K562 (cell line): Measurements from ENCODE around the gene TCFL5. TPM values are rescaled to one million over a fixed set of nuclear protein-coding genes. Genes with fewer than 3 reads are reported as not detected.
"Not testable (repeated sequence)": the region's sequence is repeated elsewhere in the genome, so short reads cannot be mapped to it uniquely, and the experiment has no call there.

ENCODE experiments used
- ATAC-seq: fragments of 200-7000 bp; cut with Tn5 transposase; 3 replicates; pipeline ENCODE4 v1.9.1; 2020; ENCODE audit warnings: moderate library complexity
- BruUV-seq: library from RNA; stranded (reverse); fragments of 400-500 nt; replicated peaks from 2 replicates; lab custom pipeline; 2021; lab: Mats Ljungman, UMichigan
- CTCF ChIA-PET: fragments of 300-600 bp; formaldehyde crosslinking; extraction: SDS; loops from one replicate; lab custom pipeline; 2021; ENCODE audit warnings: low intra/inter-chr PET ratio; lab: Yijun Ruan, JAX
- POLR2A ChIA-PET: fragments of 300-600, 350-650 bp; sonication (Branson Sonifier 250); formaldehyde crosslinking; extraction: SDS; loops from one replicate; lab custom pipeline; 2021; ENCODE audit warnings: antibody characterized with exemption, inconsistent platforms; lab: Yijun Ruan, JAX
- DNase-seq, 4 experiments: peaks; one replicate each; pipeline versions ENCODE4 v3.0.0 to v3.0.0-alpha.2; 2011 to 2018; ENCODE audit warnings: low spot score in 3 of 4, mixed read lengths in 3 of 4; ENCODE audit errors: extremely low read depth in 1 of 4
- FAIRE-seq: peaks from 2 replicates; lab custom pipeline; 2011; peaks lifted over from hg19 to GRCh38; lab: Jason Lieb, UNC
- H2AFZ ChIP-seq: 2 replicates; pipeline ENCODE4 v1.6.0; 2011; ENCODE audit warnings: low read depth, low read length, control low read depth, inconsistent platforms
- H3K27ac ChIP-seq: fragments of 200-600 bp; 3 replicates; pipeline ENCODE4 v1.8.0; 2011; ENCODE audit warnings: low read depth, mild to moderate bottlenecking, control low read depth, inconsistent platforms, low read length, moderate library complexity, mixed read lengths; ENCODE audit errors: extremely low read depth
- H3K27me3 ChIP-seq, 2 experiments: fragments of 300-600 bp in 1 of 2; 2 replicates in 1 of 2; 3 replicates in 1 of 2; pipeline versions ENCODE4 v1.6.0 to v1.8.0; 2011; ENCODE audit warnings: inconsistent platforms in 2 of 2, low read length in 2 of 2, mild to moderate bottlenecking in 1 of 2, mixed read lengths in 1 of 2, moderate library complexity in 1 of 2; ENCODE audit not compliant: control insufficient read depth in 2 of 2, insufficient read depth in 2 of 2
- H3K36me3 ChIP-seq: fragments of 300-600 bp; 3 replicates; pipeline ENCODE4 v1.8.0; 2011; ENCODE audit warnings: mild to moderate bottlenecking, low read length, inconsistent platforms; ENCODE audit not compliant: control insufficient read depth, insufficient read depth
- H3K4me1 ChIP-seq, 2 experiments: fragments of 200-600 bp in 1 of 2; replicated peaks in 1 of 2; 2 replicates in 1 of 2; 3 replicates in 1 of 2; pipeline versions ENCODE4 v1.5.1 to v1.8.0; 2011; ENCODE audit warnings: inconsistent platforms in 2 of 2, low read length in 2 of 2, mild to moderate bottlenecking in 1 of 2, mixed read lengths in 1 of 2, moderate library complexity in 1 of 2; ENCODE audit not compliant: control insufficient read depth in 2 of 2, insufficient read depth in 2 of 2
- H3K4me2 ChIP-seq: 2 replicates; pipeline ENCODE4 v1.6.1; 2011; ENCODE audit warnings: low read length, control low read depth, inconsistent platforms, mixed read lengths; ENCODE audit not compliant: insufficient read depth
- H3K4me3 ChIP-seq: fragments of 200-600 bp; sonication (generic), shearing (Covaris generic); 2 replicates; pipeline ENCODE4 v1.5.1; 2016; ENCODE audit warnings: control low read depth, inconsistent platforms
- H3K79me2 ChIP-seq: fragments of 200-600 bp; 3 replicates; pipeline ENCODE4 v1.8.0; 2011; ENCODE audit warnings: low read length, inconsistent platforms; ENCODE audit not compliant: control insufficient read depth, insufficient read depth
- H3K9ac ChIP-seq, 2 experiments: 2 replicates each; pipeline versions ENCODE4 v1.6.0 to v1.6.1; 2011; ENCODE audit warnings: low read depth in 2 of 2, low read length in 2 of 2, control low read depth in 1 of 2, inconsistent platforms in 1 of 2, mild to moderate bottlenecking in 1 of 2, mixed read lengths in 1 of 2; ENCODE audit not compliant: insufficient read depth in 1 of 2
- H3K9me1 ChIP-seq: one replicate; pipeline ENCODE4 v1.6.0; 2011; ENCODE audit warnings: inconsistent platforms, mild to moderate bottlenecking, low read length, moderate library complexity; ENCODE audit not compliant: control insufficient read depth, insufficient read depth
- H3K9me3 ChIP-seq: replicated peaks from 2 replicates; pipeline ENCODE4 v1.5.1; 2011; ENCODE audit warnings: low read depth, low read length, inconsistent platforms; ENCODE audit not compliant: control insufficient read depth, insufficient read depth
- H4K20me1 ChIP-seq: replicated peaks from 2 replicates; pipeline ENCODE4 v1.6.1; 2011; ENCODE audit warnings: low read length, inconsistent platforms, mixed read lengths; ENCODE audit not compliant: control insufficient read depth, insufficient read depth
- BHLHE40 ChIP-seq: IDR thresholded peaks from 2 replicates; pipeline ENCODE4 v1.6.1; 2011; ENCODE audit warnings: low read length, improper control_type of control experiment
- NCOA1 ChIP-seq: fragments of 450-650 bp; IDR thresholded peaks from 2 replicates; pipeline ENCODE4 v1.6.1; 2016; ENCODE audit warnings: low read depth
- PML ChIP-seq: IDR thresholded peaks from 2 replicates; pipeline ENCODE4 v1.6.1; 2012; ENCODE audit warnings: low read length, inconsistent platforms
- RBM17 ChIP-seq: fragments of 200-400 bp; formaldehyde crosslinking; IDR thresholded peaks from 2 replicates; pipeline ENCODE4 v1.6.1; 2017; ENCODE audit warnings: low read depth, mild to moderate bottlenecking, low read length, borderline replicate concordance
- SP1 ChIP-seq: sonication (generic); formaldehyde crosslinking; IDR thresholded peaks from 2 replicates; pipeline ENCODE4 v1.8.1; 2022; ENCODE audit warnings: mild to moderate bottlenecking, missing genetic modification reagents
- ZNF121 ChIP-seq: sonication (generic); formaldehyde crosslinking; conservative IDR thresholded peaks from 2 replicates; pipeline ENCODE4 v1.8.0; 2022; ENCODE audit warnings: missing genetic modification reagents
- WGBS: fragments of 100-300 bp; shearing (Covaris generic); methylation state at CpG from one replicate; pipeline ENCODE4 v1.1.6; 2016; ENCODE audit warnings: low coverage, mixed read lengths; ENCODE audit not compliant: insufficient coverage; ENCODE audit errors: missing lambda C conversion rate; 5-methylcytosine and 5-hydroxymethylcytosine counted together
- in situ Hi-C: fragments of 300-500 bp; cut with MboI; formaldehyde crosslinking; loops from 4 replicates; pipeline ENCODE4 v1.15.0; 2018; ENCODE audit warnings: inconsistent platforms, mixed read lengths
- intact Hi-C: fragments of 100-400 bp; cut with micrococcal nuclease; formaldehyde crosslinking; loops from 2 replicates; pipeline ENCODE4 v1.14.2; 2022
- polyA plus RNA-seq, 8 experiments: library from polyadenylated mRNA; depleted of rRNA in 4 of 8; stranded (reverse) in 5 of 8; unstranded in 3 of 8; fragments of >200 nt; fragmentation: Nextera tagmentation in 2 of 8; fragmentation: Illumina TruSeq in 1 of 8; extraction: Ambion mirVana in 2 of 8; extraction: Trizol in 1 of 8; gene quantifications; 2 replicates each; pipeline versions ENCODE4 v1.2.1 to v1.2.3, GENCODE V29; 2011 to 2014; ENCODE audit warnings: inconsistent platforms in 1 of 8, missing spikeins in 1 of 8
- total RNA-seq, 7 experiments: library from RNA; depleted of rRNA in 6 of 7; stranded (reverse); fragments of >200 nt in 6 of 7; fragmentation: Illumina TruSeq in 2 of 7; extraction: Trizol in 2 of 7; gene quantifications; 2 replicates each; pipeline versions ENCODE4 v1.2.1 to v1.2.3, GENCODE V29; 2011 to 2021; ENCODE audit warnings: low replicate concordance in 1 of 7
- TF ChIP-seq, protein P1 (sequence below), 3 experiments: IDR thresholded peaks in 2 of 3; conservative IDR thresholded peaks in 1 of 3; 2 replicates each; pipeline ENCODE4 v1.5.1; 2011 to 2012; ENCODE audit warnings: low read length in 3 of 3, mild to moderate bottlenecking in 3 of 3, control low read depth in 2 of 3, improper control_type of control experiment in 1 of 3, inconsistent platforms in 1 of 3, low read depth in 1 of 3, mixed read lengths in 1 of 3, moderate library complexity in 1 of 3; ENCODE audit not compliant: insufficient read depth in 2 of 3

TCFL5 gene
- total and polyA plus RNA-seq, 9 of the 15 experiments (the other 6 are each of a cell fraction or from before 2014, with no cell fraction given): 1.00 to 12.6 (median 9.1) TPM

DNA sequence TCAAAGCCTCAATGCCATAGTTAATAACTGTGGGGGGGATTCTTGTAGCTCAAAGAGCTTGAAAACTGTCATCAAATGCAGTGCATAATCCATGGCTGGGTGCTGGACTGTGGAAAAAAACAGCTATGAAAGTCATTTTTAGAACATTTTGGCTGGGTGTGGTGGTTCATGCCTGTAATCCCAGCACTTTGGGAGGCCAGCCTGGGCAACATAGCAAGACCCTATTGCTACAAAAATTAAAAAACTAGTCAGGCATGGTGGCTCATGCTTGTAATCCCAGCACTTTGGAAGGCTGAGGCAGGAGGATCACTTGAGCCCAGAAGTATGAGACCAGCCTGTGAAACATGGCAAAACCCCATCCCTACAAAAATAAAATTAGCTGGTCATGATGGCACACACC is 12.2 kb downstream of the TCFL5 start:
- no peaks in the 10 kb centered on the region for H3K79me2 ChIP-seq
- ATAC-seq (no peak), FAIRE-seq (no peak), DNase-seq (no peak)
- H3K4me2 ChIP-seq: no peak overlapping the region
- peaks cover 75% of the 10 kb centered on the region for H3K36me3 ChIP-seq
- CTCF ChIA-PET: no interaction called here
- peaks cover 0 to 17% of the 10 kb centered on the region in 2 experiments; a peak in 1 of 5 replicates for H3K4me1 ChIP-seq
- intact Hi-C loops: no loop called here
- in situ Hi-C loops: no loop called here
- no peak overlapping the region for H3K27ac ChIP-seq
- POLR2A ChIA-PET: interaction anchor here (0.7 to 1.3 kb wide), 2 partner anchors 12 to 22 kb away, joined by 3 to 4 read pairs; partner anchors contain the start of gene TCFL5
- no peaks in the 10 kb centered on the region for H3K9me3 ChIP-seq
- H2AFZ ChIP-seq: no peak overlapping the region
- no peaks in the 10 kb centered on the region for H4K20me1 ChIP-seq
- no peaks in the 10 kb centered on the region for H3K27me3 ChIP-seq
- no peak overlapping the region for H3K9ac ChIP-seq
- H3K4me3 ChIP-seq: no peak overlapping the region
- TF ChIP-seq, protein P1, sequence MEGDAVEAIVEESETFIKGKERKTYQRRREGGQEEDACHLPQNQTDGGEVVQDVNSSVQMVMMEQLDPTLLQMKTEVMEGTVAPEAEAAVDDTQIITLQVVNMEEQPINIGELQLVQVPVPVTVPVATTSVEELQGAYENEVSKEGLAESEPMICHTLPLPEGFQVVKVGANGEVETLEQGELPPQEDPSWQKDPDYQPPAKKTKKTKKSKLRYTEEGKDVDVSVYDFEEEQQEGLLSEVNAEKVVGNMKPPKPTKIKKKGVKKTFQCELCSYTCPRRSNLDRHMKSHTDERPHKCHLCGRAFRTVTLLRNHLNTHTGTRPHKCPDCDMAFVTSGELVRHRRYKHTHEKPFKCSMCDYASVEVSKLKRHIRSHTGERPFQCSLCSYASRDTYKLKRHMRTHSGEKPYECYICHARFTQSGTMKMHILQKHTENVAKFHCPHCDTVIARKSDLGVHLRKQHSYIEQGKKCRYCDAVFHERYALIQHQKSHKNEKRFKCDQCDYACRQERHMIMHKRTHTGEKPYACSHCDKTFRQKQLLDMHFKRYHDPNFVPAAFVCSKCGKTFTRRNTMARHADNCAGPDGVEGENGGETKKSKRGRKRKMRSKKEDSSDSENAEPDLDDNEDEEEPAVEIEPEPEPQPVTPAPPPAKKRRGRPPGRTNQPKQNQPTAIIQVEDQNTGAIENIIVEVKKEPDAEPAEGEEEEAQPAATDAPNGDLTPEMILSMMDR (IDR thresholded peaks at IDR 0.05 in 2 of 3, conservative IDR thresholded peaks at IDR 0.05 in 1 of 3; ENCODE audit: insufficient read depth in 2 of 3, low read depth in 1 of 3, low read length in 3 of 3): no peak
- TF ChIP-seq SP1 (CRISPR knock-in tag) (no peak), BHLHE40 (no peak), RBM17 (no peak), PML (no peak), ZNF121 (CRISPR knock-in tag) (peak; percentile 37; the same call in 1 of the 2 replicates), NCOA1 (no peak)
- no peaks in the 10 kb centered on the region for H3K9me1 ChIP-seq
- BruUV-seq: no TSS peak

DNA sequence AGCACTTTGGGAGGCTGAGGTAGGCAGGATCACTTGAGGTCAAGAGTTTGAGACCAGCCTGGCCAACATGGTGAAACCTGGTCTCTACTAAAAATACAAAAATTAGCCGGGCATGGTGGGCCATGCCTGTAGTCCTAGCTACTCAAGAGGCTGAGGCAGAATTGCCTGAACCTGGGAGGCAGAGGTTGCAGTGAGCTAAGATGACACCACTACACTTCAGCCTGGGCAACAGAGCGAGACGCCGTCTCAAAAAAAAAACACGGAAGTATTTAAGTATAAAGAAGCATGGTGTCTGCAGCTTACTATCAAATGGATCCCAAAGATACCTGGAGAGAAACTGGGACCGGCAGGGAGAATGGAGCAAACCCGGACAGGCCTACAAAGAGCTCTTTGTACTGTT is 12.7 kb downstream of the TCFL5 start:
- BruUV-seq, H3K27me3 ChIP-seq, H3K4me3 ChIP-seq, H2AFZ ChIP-seq, H3K4me2 ChIP-seq, H3K27ac ChIP-seq, H3K9ac ChIP-seq, FAIRE-seq, H4K20me1 ChIP-seq, intact Hi-C loops, H3K9me1 ChIP-seq, in situ Hi-C loops, ATAC-seq, H3K9me3 ChIP-seq, CTCF ChIA-PET, H3K79me2 ChIP-seq, DNase-seq: not testable (repeated sequence)
- Histone ChIP-seq H3K36me3 (peaks cover 70% of the 10 kb centered on the region), H3K4me1 (peaks cover 0 to 17% of the 10 kb centered on the region in 2 experiments; a peak in 1 of 5 replicates)
- WGBS: 89% methylated on average over 7 of the region's 7 CpGs
- POLR2A ChIA-PET: interaction anchor here (0.7 to 1.3 kb wide), 2 partner anchors 13 to 22 kb away, joined by 3 to 4 read pairs; partner anchors contain the start of gene TCFL5
